HG02588 (cell line): Measurements from ENCODE around the gene MICALL2.

Experiments used
- ATAC-seq: cut with Tn5 transposase; IDR thresholded peaks from one replicate; pipeline ENCODE4 v1.9.1; 2021; ENCODE audit warnings: mild to moderate bottlenecking, moderate library complexity; ENCODE audit not compliant: unreplicated experiment

The MICALL2 gene

DNA sequence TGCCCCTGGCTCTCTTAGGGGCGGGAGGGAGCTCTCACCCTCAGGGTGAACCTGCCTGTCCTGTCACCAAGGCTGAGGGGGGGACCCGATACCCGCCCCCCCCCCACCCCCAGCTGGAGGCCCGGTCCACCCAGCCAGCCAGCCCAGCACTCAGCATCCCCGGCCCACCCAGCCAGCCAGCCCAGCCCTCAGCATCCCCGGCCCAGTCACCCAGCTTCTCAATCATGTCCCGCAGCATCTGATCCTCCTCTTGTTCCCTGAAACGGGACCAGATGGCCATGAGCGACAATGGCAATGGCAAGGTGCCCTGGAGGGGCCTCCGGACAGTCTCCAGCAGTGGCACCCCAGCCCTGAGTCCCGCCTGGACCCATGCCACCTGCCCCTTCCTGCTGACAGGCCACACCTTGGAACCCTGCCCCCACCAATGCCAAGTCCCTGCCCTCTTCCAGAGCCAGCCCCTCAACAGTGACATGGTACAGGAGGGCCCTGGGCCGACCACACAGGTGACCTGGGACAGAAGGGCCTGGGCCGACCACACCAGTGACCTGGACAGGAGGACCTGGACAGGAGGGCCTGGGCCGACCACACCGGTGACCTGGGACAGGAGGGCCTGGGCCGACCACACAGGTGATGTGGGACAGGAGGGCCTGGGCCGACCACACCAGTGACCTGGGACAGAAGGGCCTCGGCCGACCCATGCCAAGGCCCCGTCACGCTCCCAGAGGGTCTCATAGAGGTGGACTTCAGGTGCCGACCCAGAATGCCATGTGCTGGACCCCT is 24.2 kb downstream of the MICALL2 start:
- ATAC-seq = no peak

DNA sequence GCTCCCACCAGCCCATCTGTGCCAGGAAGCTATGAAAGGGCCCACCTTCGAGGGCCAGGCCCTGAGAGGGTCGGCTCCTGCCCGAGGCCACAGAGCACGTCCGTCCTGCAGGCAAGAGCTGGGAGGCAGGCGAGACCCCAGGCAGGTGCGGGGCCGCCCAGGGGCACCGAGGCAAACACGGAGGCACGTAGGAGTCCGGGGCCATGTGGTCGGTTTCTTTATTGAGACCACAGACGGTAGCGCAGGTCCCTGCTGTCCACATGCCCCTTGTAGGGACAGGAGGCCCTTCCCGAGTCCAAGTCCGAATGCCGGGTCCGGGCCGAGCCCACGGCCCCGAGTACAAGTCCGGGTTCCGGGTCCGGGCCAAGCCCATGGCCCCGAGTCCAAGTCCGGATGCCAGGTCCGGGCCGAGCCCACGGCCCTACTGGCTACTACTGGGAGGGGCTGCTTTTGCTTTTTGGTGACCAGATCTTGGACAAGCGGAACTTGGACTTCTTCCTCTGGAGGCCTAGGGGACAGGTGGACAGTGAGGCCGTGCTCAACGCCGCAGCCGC is 25.0 kb downstream of the MICALL2 start:
- no peak for ATAC-seq

DNA sequence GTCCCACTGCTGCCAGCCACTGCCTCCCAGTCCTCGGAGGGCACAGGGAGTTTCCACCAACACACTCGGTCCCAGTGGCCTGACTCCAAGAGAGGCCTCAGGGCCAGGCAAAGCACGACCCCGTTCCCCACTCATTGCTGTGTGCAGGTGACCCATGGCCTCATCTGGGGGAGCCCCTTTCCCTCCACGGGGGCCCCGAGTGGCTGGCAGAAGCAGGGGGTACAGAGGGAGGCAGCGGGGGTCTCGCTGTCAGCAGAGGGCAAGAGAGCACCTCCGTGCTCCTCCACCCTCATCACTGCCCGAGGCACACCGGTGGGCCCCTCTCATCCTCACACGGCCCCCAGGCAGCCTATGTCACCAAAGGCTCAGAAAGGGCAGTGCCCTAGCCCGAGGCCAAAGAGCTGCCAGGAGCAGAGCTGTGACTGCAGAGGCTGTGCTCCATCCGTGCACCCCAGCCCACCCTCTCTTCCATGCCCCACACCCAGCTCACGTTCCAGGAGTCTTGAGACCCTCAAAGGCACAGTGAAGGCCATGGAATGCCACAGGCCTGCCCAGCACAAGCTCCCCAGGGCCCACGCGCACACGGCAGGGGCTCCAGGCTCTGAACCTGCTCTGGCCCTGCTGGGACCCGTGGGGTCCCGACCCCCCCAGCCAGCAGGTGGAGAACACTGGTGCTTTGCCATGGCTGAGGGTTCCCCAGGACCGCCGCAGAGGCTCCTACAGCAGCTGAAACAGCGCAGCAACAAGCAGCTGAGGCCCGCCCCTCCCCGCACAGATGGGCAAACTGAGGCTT is 25.9 kb downstream of the MICALL2 start:
- no peak for ATAC-seq

DNA sequence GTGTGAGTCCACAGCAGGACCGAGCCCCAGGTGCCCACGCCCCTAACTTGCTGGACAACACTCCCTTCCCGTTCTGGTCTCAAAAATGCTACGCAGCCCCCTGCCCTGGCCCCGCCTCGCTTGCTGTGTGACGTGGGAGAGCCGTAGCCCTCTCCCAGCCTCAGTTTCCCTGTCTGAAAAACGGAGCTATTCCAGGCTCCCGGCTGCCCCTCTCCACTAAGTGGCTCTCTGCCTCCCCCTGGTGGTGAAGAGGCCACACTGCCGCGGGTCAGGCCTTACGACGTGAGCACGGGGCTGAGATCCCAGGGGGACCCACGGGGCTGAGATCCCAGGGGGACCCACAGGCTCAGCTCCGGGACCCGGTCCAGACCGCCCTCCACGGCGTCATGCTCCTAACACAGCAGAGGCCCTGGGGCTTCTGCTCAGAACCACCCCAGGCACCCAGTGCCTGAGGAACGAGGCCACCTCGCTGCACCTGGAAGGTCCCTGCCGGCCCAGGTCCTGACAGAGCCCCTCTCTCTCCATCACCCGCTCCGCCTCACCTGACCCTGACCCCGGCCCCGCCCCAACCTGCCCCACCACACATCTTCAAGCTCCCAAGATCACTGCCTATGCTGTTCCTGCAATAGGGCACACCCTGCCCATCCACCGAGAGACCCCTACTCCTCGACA is 26.7 kb downstream of the MICALL2 start:
- no peak for ATAC-seq

DNA sequence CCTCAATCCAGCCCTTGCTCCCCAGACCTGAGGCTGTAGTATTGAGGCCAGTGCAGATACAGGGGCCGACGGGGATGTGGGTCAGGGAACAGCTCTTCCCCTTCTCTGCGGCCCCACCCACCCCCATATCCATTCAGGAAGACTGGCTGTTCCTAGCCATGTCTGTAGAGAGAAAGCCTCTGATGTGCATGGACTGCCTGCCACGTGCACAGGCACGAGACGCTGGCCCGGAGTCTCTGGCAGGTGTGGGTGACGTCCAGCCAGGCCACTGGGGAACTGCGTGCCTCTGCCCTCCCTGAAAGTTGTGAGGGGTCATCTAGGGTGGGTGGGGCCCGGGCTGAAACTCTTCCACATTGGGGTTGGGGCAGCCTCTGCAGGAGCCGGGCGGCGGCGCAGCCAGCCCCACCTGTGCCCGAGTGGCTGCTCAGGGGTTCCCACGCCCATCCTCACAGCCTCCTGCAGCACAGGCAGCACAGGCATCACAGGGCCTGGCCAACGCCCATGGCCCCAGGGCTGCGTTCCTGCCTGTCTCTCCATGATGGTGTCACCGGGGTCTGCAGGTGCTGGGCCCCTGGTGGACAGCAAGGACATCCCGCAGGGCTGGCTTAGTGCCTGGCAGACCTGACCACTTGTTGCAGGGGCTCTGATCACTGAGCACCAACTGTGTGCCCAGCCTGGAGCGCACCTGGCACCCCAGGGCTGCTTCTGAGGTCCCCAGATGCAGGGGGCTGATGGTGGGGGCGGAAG is 27.5 kb downstream of the MICALL2 start:
- no peak for ATAC-seq

DNA sequence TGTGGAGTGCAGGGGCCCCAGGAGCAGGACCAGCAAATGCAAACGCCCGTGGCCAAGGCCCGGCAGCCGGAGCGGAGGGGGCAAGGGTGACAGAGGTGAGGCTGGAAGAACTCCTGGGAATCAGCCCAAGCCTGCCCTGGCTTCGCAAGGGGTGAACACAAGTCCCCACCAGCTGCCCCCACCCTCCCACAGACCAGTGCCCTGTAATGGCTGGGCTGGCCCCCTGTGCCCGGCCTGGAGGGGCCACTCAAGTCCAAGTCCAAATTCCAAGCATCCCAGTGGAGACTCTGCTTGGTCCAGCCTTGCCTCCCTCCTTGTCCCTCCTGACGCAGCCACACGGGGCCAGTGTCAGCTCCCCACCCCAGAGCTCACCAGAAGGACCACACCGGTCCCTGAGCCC is 28.0 kb downstream of the MICALL2 start:
- ATAC-seq = no peak

DNA sequence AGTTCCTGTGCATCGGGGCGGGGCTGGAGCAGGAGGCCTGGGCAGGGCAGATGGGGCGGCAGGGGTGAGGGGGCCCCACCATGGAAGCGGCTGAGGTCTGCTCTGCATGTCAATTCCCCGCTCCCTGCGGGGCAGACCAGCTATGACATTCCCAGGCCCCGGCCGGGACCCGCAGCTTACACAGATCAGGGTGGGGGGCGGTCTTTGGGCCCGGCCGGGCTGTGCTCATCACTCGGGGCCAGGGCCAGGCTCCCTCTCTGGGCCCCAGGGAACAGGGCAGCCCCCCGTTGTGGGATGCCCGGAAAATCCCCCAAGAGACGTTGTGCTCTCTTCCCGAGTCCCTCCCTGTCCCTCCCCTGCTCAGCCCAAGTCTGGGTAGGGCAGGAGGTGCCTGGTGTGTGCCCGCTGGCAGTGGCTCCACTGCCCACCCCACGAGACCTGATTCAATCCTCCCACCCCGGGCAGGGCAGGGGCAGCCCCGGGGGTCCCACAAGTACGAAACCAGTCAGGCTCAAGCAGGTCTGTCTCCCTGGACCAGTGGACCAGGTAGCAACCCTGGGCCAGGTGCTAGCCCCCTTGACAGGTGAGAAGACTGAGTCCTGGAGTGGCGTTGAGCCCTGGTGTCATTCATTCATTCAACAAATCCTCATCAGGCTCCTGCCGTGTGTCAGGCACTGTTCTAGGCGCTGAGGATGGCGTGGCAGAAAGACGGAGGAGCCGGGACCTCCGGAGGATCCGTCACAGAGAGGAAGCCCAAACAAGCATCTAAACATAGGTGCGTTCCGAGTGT is 29.0 kb downstream of the MICALL2 start:
- no peak for ATAC-seq

DNA sequence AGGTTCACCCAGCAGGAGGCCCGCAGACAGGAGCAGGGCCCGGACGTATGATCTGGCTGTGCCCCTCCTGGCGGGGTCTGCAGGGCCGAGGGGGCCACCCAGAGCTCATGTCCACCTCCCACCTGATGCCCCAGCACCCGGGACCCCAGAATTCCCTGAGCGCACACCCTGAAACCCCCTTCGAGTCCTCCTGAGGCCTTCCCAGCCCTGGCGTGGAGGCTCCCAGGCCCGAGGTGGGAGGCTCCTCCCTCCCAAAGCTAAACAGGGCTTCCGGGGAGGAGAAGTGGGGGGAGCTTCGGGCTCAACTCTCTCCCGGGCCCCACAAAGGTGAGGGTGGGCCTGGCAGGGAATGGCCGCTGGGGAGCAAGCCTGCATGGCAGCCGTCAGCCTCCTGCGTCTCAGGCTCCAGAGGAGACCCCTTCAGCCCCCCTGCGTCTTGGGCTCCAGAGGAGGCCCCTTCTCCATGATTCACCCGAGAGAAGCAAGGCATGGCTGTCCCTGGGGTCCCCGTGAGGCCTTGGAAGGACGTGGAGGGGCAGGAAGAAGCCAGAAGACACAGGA is 30.2 kb downstream of the MICALL2 start:
- ATAC-seq = no peak

DNA sequence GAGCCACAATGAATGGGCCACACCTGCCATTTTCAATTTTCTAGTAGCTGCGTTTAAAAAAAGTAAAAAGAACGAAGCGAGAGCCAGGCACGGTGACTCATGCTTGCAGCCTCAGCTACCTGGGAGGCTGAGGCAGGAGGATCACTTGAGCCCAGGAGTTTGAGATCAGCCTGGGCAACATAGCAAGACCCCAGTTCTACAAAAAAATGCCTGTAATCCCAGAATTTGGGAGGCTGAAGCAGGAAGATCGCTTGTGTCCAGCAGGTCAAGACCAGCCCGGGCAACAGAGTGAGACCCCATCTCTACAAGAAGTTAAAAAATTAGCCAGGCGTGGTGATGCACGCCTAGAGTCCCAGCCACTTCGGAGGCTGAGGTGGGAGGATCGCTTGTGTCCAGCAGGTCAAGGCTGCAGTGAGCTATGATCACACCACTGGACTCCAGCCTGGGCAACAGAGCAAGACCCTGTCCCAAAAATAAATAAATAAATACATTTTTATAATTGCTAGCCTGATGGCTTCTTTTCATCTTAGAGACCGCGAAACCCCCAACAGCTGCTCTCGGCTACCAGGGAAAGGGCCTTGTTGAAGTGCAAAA is 32.1 kb downstream of the MICALL2 start:
- no peak for ATAC-seq

DNA sequence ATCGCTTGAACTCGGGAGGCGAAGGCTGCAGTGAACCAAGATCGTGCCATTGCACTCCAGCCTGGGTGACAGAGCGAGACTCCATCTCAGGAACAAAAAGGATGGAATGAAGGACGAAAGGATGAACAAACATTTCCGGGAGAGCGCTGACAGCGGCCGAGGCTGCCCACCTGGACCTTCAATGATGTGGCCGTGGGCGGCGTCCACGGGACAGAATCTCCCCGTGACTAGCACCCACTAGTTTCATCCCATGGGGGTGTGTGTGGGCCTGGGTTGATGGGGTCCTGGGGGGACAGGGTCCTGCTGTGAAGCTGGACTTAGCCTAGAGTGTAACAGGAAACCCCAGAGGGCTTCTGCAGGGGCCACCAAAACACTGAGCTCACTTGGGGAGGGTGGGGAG is 32.8 kb downstream of the MICALL2 start:
- no peak for ATAC-seq

DNA sequence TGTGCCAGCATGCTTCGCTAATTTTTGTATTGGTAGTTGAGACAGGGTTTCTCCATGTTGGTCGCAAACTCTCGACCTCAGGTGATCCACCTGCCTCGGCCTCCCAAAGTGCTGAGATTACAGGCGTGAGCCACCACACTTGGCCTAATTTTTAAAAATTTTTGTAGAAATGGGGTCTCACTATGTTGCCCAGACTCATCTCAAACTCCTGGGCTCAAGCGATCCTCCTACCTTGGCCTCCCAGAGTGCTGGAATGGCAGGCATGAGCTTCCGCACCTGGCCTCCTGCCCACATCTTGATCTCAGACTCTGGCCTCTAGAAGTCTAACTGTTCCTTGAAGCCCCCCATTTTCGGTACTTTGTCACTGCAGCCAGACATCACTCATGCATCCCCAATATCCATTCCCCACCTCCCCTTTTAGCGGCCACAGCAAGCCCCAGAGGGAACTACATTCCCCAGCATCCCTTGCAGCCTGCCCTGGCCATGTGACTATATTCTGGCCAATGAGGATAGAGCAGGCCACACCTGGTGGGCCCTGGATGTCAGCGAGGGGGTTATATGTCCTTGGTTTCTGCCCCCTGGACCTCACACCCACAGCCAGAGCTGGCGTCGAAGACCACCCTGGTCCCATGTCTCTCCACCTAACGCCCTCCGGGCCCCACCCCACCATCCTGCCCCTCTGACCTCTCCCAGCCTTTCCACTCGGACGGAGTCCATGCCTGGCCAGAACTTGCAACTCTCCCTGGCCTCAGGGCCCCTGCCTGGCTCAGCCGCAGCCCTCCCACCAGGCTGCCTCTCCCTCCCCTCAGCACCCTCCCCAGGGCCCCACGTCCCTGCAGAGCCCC is 33.8 kb downstream of the MICALL2 start:
- no peak for ATAC-seq

DNA sequence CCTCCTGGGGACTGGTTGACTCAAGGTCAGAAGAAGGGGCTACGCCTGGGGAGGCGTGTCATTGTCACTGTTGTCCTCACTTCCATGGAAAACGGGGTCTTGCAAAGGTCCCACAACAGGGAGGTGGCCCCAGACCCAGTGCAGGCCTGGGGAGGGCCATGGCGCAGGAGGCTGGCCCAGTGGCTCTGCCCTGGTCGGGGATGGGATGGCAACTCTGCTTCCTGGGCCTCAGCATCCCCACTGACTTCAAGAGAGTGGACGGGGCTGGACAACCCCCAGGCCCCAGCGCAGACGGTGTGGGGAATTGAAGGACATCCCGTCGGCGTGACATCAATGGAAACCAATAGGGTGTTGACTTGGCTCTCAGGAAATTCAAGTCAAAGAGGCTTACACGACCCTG is 35.2 kb downstream of the MICALL2 start:
- no peak for ATAC-seq

DNA sequence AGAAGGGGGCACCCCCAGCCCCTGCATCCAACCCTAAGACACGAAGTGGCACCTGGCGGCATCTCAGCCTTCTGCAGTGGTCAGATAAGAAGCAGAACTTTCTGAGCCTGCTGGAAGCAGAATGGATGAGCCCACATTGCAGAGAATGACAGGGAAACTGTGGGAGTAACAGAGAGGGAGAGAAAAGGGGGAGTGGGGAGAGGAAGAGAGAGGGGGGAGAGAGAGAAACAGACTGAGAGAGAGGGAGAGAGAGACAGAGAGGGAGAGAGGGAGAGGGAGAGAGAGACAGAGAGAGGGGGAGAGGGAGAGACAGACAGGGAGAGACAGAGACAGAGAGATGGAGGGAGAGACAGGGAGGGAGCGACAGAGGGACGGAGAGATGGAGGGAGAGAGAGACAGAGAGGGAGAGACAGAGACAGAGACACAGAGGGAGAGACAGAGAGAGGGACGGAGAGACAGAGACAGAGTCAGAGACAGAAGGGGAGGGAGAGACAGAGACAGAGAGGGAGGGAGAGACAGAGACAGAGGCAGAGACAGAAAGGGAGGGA is 35.9 kb downstream of the MICALL2 start:
- no peak for ATAC-seq

DNA sequence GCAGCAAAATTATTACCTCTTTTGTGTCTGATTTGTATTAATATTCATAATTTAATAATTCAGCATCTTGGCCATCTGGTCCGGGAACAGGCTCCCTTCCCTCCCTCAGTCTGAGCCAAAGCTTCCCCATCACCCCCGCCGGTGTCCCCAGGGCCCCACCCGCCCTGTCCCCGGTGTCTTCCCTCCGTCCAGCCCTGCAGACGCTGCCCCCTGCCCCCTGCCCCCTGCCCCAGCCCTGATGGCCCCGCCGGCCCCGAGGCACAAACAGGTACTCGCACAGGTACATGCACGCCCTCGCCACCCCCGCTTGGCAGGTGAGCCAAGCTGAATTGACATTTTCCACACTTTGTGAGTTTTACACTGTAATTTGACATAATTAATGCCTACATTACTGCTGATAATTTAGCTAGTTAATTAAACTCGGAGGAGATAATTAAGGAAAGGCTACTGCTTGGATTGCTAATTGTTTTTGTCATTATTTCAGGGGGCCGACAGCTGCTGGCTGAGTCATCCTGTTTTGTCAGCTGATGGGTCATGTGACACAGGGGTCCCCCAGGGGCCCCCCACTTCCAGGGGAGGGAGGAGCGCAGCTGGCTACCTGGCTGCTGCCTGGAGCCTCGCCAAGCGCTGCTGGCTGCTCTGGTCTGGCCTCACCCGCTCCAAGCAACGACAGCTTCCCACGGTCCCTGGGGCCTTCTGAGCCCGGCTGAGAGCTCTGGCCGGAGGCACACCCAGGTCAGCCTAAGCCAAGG is 36.6 kb downstream of the MICALL2 start:
- no peak for ATAC-seq

DNA sequence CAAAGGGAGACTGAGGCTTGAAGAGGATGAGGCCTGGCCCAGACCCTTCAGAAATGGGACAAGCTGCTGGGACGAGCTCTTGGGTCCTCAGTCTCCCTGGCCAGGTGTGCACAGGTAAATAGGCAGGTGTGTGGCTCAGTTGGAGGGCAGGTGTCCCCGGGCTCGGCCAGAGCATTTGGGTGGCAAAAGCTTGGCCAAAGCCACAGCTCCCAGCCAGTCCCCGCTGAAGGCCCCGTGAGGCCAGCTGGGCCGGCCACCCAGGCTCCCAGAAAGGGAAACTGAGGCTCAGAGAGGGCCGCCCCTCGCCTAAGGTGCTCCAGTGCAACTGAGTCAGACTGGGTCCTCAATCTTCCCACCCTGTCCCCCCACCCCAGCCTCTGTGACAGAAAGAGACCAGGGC is 37.3 kb downstream of the MICALL2 start:
- ATAC-seq = no peak

DNA sequence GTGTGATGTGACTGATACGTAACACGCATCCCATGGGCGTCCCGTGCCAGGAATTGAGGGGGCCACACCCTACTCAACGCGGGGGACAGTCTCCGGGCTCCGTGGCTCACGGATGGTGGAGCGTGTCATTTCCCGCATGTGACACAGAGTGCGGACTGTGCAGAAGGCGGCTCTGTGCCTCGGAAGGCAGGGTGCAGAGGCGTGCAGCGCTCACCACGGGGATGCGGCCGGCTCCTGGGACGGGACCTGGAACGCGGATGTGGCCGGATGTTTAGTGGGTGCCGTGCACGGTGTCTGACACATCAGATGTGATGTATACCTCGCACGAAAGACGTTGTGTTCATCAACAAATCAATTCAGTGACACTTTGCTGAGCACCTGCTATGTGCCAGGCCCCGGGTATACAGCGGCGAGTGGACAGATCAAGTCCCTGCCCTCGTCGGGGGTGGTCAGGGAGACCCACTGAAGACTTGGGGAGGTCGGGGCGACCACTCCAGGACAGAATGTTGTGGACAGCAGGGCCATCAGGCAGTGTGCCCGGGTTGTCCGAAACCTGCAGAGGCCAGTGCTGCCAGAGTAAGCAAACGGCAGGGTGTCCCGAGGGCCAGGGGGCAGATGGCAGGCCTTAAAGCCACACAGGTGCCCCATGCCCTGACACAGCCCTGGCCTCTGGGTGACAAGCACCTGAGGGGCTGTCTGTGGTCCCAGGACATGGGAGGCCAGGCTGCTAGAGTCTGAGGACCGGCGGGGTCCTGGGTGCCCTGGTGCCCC is 38.1 kb downstream of the MICALL2 start:
- no peak for ATAC-seq

DNA sequence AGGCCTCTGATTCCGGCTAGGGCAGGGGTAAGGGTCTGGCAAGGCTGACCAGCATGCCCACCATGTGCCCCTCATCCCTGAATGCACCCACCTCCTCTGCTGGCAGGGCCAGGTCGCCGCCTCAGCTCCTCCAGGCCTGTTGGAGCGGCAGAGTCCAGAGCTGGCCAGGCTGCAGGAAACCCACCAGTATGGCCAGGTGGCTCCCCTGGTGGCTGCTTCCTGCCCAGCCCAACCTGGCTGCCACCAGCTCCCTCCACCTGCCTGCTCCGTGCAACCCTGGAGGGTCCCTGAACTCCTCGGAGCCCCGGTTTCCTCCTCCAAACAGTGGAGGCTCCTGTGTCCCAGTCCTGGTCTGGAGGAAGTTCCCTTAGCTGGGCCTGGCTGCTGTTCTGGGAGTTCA is 39.6 kb downstream of the MICALL2 start:
- no peak for ATAC-seq
